8988T (cell line): ENCODE measurements around the gene TBC1D2.
"Not testable (repeated sequence)": the region's sequence is repeated elsewhere in the genome, so short reads cannot be mapped to it uniquely, and the experiment has no call there.

Source experiments
- DNase-seq: peaks from one replicate; pipeline ENCODE4 v3.0.0; 2011

The TBC1D2 gene

GRCh38 chr9:98271479-98271878 lies 16.0 kb upstream of the TBC1D2 start:
- DNase-seq: no peak

- not testable (repeated sequence) for DNase-seq
Observed at GRCh38 chr9:98270284-98270683, 14.8 kb upstream of the TBC1D2 start.

DNA sequence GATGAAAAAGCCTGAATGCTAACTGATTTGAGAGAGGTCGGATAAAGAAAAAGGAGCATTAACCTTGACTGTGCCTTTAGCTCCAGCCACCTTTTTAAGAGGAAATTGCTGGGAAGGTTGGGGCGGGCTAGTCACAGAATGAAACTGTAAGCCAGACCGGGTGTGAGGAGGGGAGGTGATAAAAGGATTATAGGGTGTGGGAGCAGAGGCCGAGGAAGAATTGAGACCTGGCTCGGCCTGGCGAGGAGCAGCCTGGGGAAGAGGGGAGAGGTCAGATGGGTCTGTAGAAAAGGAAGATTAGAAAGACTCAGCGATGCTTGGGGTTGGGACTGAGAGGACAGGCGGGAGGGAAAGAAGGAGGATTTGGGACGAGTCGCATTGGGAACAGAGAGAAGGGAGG lies 14.2 kb upstream of the TBC1D2 start:
- DNase-seq: not testable (repeated sequence)

GRCh38 chr9:98267556-98267955 lies 12.1 kb upstream of the TBC1D2 start:
- not testable (repeated sequence) for DNase-seq

DNA sequence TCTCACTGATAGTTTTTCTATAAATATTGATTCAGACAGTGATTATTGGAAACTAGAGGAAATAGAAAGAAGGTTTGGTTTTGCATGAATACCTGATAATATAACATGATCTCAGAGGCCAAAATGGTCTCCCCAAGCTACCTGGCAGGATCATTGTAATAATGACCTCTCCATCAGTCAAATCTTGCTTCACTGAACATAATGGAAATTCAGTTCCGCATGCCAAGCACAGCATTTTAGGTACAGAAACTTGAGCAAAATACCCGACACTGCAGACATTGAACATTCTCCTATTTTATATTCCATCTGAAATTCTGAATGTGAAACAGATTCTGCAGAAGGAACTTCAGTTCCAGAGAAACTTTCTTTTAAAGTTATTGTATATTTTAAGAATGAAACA lies 9.1 kb upstream of the TBC1D2 start:
- DNase-seq: no peak

- DNase-seq: no peak
Observed at GRCh38 chr9:98263482-98264357, 8.3 kb upstream of the TBC1D2 start.

- DNase-seq: no peak
Observed at GRCh38 chr9:98263080-98263479, 7.6 kb upstream of the TBC1D2 start.

GRCh38 chr9:98262056-98262455 lies 6.6 kb upstream of the TBC1D2 start:
- DNase-seq: no peak

- no peak for DNase-seq
Observed at GRCh38 chr9:98260635-98261034, 5.2 kb upstream of the TBC1D2 start.

DNA sequence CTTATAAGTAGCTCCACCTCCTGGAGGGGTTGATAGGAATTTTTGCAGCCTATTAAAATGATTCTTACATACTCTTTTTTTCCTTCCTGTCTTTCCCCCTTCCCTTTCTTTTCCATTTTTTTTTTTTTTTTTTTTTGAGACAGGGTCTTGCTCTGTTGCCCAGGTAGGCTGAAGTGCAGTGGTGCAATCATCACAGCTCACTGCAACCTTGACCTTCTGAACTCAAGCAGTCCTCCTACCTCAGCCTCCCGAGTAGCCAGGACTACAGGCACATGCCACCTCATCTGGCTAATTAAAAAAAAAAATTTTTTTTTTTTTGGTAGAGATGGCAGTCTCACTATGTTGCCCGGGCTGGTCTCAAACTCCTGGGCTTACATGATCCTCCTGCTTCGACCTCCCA lies 4.3 kb upstream of the TBC1D2 start:
- no peak for DNase-seq

DNA sequence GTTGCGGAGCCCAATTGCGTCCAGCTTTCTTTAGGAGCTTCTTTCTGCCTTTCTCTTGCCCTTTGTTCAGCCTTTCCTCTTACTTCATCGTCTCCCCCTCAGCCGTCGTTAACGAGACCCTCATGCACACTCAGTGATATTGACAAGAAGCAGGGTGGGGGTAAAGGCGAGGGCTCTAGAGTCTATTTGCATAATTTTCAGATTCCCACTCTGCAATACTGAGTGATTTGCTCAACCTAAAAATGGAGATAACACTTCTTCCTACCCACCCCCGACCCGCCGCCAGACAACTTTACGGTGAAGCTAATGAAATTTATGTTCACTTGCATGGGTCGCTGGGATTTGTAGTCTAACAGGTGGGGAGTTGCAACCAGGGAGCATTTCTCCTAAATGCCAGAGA lies 1.3 kb upstream of the TBC1D2 start:
- DNase-seq: no peak

DNA sequence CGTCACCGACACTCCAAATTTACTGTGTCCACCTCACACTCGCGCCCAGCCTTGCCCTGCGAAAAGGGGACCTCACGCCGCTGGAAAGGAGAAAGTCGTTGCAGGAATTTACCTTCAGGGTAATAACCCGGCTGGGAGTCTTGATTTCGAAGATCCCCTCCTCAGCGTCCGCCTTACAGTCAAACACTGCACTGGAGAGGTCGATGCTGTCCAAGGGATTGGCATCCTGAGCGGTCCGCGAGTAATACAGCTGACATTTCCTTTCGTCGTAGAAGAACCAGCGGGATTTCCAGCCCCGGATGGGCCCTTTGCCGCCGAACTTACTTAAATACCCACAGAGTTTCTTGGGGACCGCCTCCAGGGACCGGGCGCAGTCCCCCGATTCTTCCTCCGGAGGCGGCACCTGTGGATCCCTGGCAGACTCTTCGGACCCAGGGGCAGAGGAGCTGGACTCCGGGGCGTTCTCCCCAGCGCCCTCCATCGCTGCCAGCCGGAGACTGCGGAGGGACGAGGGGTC lies 330 bp downstream of the TBC1D2 start:
- DNase-seq: no peak

GRCh38 chr9:98254228-98255060 lies 1.0 kb downstream of the TBC1D2 start:
- no peak for DNase-seq

- no peak for DNase-seq
Observed at GRCh38 chr9:98253565-98253964, 1.9 kb downstream of the TBC1D2 start.

DNA sequence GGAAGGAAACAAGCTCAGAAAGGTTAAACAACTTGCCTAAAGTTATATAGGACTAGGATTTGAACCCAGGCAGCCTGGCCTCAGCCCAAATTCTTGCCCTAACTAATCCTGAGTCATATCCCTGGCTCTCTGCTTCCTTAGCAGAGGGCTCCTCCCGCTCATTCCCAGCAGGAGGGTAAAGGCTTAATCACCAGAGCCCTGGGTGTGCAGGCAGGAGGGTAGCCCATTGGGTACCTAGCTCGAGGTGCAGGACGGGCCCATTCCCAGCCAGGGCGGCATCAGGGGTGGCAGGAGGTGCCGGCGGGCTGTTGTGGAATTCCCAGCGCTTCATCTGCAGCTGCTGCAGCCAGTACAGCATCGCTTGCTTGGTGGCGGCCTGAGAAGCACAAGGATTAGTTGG lies 3.9 kb downstream of the TBC1D2 start:
- DNase-seq: peak; percentile 90

DNA sequence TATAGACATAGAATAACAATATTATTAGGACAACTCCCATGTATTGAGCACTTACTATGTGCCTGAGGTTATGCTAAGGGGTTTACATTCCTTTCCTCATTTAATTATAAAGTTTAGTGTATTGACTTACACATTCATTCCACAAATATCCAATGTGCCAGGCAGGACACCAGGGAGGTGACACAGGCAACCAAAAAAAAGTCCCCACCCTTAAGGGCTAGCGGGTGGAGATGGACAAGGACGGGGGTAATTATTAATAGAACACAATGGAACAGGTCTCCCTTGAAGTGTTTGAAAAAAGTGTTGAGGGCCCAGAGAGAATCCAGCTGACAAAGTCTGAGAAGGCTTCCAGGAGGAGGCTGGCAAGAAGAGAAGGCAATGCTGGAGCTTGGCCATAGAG lies 5.7 kb downstream of the TBC1D2 start:
- no peak for DNase-seq

DNA sequence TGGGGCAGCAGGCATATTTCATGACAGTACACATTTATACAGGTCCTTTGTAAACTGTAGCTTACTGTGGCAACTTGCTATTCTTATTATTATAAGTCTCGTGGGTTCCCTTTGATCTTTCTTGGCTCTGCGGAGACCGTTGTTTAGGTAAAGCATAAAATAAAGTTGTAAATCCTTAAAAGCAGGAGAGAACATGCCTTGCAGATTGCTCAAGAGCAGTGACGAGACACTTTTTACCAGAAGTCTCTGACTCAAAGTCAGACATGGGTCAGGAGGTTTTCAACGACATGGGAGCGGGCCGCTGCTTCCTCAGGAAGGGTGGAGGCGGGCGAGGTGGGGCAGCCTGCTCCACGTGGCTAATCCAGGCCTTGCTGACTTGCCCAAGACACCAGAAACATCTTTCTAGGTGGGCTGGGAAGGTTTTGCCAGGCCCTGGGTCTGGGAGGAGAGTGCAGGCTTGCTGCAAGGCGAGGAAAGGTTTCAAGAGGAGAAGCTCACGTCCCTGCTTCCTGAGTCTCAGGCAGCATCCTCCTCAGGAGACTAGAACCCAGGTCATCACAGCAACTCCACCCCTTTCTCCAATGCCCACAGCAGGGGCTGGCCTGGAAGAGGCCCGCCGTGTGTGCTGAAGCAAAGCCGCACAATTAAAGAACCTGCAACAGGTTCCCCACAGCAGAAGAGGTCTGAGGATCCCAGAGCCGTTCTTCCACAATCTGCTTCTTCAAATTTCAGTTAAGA lies 6.5 kb downstream of the TBC1D2 start:
- DNase-seq: no peak

- no peak for DNase-seq
Observed at GRCh38 chr9:98247831-98248657, 7.4 kb downstream of the TBC1D2 start.

DNA sequence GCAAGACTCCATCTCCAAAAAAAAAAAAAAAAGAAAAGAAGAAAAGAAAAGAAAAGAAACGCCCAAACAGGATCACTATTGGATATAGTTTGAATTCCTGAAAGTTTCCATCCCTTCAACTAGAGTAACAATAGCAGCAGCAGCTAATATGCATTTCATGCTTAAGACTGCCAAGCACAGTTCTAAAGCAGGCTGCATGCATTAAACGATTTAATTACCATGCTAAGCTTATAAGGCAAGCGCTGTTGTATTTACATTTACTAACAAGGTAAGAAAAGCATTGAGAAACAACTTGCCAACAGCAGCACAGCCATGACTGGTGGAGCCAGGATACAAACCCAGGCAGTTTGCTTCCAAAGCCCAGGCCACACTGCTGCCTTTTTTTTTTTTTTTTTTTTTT lies 13.0 kb downstream of the TBC1D2 start:
- DNase-seq: no peak

DNA sequence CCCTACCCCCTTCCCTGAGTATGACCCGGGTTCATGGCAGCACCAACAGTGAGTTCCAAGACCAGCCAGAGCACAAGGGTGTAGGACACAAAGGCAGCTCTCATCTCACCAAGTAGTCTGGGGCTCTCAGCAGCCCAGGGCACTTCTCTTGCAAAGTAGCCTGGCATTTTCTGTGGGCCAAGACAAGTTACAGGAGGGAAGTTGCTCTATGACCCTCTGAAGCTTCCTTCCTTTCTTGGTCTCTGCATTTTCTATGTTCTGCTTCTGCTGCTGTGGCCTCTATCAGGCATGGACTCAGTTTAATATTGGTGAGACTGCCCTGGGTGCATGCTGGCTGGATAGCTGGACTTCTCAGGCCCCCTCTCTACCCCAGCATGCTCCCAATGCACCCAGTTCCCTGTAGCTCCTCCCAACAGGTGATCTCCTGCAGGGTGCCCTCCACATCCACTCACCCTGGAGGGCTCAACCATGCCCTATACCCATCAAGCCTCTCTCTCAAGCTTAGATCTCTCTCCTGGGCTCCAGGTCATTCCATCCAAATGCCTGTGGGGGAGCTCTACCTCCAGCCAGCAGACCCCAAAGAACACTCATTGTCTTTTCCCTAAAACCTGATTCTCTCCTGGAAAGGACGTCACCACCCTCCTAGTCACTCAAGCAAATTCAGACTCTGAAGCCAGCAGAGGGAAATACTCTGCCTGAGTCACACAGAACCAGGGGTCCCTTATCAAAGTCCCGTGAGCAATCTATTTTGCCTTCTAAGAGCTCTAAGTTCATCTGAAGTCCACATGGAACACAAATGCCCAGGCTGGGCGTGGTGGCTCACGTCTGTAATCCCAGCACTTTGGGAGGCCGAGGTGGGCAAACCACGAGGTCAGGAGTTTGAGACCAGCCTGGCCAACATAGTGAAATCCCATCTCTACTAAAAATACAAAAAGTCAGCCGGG lies 13.8 kb downstream of the TBC1D2 start:
- no peak for DNase-seq

- no peak for DNase-seq
Observed at GRCh38 chr9:98240475-98240874, 15.0 kb downstream of the TBC1D2 start.
